Parathyroid adenoma (tissue), 2 donors: ENCODE data around the gene HERC4.

Experiments
- H2AFZ ChIP-seq: fragments of 300-600 bp; sonication (generic); one replicate; pipeline ENCODE4 v1.7.0; 2017; ENCODE audit warnings: antibody characterized with exemption, mild to moderate bottlenecking
- H3K27ac ChIP-seq: fragments of 300-600 bp; sonication (generic); one replicate; pipeline ENCODE4 v1.7.0; 2017
- H3K27me3 ChIP-seq: fragments of 300-600 bp; sonication (generic); one replicate; pipeline ENCODE4 v1.7.0; 2017; ENCODE audit warnings: low read length; ENCODE audit not compliant: control insufficient read depth, insufficient read depth
- H3K36me3 ChIP-seq: fragments of 300-600 bp; sonication (generic); one replicate; pipeline ENCODE4 v1.7.0; 2017; ENCODE audit warnings: low read length; ENCODE audit not compliant: control insufficient read depth, insufficient read depth
- H3K4me1 ChIP-seq: fragments of 300-600 bp; sonication (generic); one replicate; pipeline ENCODE4 v1.7.0; 2017; ENCODE audit warnings: control low read depth
- H3K4me2 ChIP-seq: fragments of 300-600 bp; sonication (generic); one replicate; pipeline ENCODE4 v1.7.0; 2017; ENCODE audit warnings: low read length
- H3K4me3 ChIP-seq: fragments of 300-600 bp; sonication (generic); one replicate; pipeline ENCODE4 v1.7.0; 2017; ENCODE audit warnings: low read depth, low read length
- H3K79me2 ChIP-seq: fragments of 300-600 bp; sonication (generic); one replicate; pipeline ENCODE4 v1.7.0; 2017; ENCODE audit warnings: control low read depth
- H3K9ac ChIP-seq: fragments of 300-600 bp; sonication (generic); one replicate; pipeline ENCODE4 v1.7.0; 2017; ENCODE audit warnings: mild to moderate bottlenecking
- H3K9me3 ChIP-seq: fragments of 300-600 bp; sonication (generic); one replicate; pipeline ENCODE4 v1.7.0; 2017; ENCODE audit warnings: low read length; ENCODE audit not compliant: control insufficient read depth
- TF ChIP-seq, protein P1 (sequence below): fragments of 300-600 bp; sonication (generic); IDR thresholded peaks from one replicate; pipeline ENCODE4 v1.7.0; 2017; ENCODE audit warnings: antibody characterized with exemption, mild to moderate bottlenecking
- donor health status: primary hyperparathyroidism.

The HERC4 gene

DNA sequence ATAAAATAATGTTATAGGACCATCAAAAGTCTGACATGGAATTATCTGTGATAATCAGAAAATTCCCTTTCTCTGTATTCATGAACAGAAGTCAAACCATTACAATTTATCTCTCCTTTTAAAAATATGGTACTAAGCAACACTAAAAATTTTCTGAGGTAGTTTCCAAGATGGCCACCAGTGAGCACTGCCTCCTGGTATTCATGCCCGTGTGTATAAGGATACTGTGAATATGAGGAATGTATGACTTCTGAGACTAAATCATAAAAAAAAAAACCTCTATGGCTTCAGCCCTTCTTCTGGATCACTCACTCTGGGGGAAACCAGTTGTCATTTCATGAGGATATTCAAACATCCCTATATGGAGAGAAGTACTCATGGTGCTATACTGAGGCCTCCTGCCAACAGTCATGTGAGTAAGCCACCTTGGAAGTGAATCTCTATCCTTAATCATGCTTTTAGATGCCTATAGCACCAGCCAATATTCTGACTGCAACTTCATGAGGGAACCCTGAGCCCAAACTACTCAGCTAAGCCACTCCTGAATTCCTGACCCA lies 149.6 kb downstream of the HERC4 start:
- no peak overlapping the region for H3K27ac ChIP-seq
- H3K36me3 ChIP-seq, result no peaks in the 10 kb centered on the region
- TF ChIP-seq, protein P1, sequence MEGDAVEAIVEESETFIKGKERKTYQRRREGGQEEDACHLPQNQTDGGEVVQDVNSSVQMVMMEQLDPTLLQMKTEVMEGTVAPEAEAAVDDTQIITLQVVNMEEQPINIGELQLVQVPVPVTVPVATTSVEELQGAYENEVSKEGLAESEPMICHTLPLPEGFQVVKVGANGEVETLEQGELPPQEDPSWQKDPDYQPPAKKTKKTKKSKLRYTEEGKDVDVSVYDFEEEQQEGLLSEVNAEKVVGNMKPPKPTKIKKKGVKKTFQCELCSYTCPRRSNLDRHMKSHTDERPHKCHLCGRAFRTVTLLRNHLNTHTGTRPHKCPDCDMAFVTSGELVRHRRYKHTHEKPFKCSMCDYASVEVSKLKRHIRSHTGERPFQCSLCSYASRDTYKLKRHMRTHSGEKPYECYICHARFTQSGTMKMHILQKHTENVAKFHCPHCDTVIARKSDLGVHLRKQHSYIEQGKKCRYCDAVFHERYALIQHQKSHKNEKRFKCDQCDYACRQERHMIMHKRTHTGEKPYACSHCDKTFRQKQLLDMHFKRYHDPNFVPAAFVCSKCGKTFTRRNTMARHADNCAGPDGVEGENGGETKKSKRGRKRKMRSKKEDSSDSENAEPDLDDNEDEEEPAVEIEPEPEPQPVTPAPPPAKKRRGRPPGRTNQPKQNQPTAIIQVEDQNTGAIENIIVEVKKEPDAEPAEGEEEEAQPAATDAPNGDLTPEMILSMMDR, result no peak
- no peak overlapping the region for H2AFZ ChIP-seq
- H3K27me3 ChIP-seq, result no peaks in the 10 kb centered on the region
- H3K9ac ChIP-seq, result no peak overlapping the region
- no peaks in the 10 kb centered on the region for H3K4me1 ChIP-seq
- H3K4me2 ChIP-seq, result no peak overlapping the region
- no peaks in the 10 kb centered on the region for H3K79me2 ChIP-seq
- no peaks in the 10 kb centered on the region for H3K9me3 ChIP-seq
- H3K4me3 ChIP-seq, result no peak overlapping the region

DNA sequence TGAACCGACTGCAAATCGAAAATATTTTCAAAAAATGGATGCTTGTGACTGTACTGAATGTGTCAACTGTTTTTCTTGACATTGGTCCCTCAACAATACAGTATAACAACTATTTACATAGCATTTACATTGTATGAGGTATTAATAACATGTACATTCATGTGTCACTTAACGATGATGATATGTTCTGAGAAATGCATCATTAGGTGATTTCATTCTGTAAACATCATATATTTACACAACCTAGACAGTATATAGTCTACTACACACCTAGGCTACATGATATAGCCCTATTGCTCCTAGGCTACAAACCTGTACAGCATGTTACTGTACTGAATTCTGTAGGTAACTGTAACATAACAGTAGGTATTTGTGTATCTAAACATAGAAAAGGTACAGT lies 150.9 kb downstream of the HERC4 start:
- no peaks in the 10 kb centered on the region for H3K79me2 ChIP-seq
- no peak overlapping the region for H3K4me2 ChIP-seq
- H3K27ac ChIP-seq, result no peak overlapping the region
- no peak overlapping the region for H3K4me3 ChIP-seq
- TF ChIP-seq, protein P1, result no peak
- no peaks in the 10 kb centered on the region for H3K9me3 ChIP-seq
- H3K9ac ChIP-seq, result no peak overlapping the region
- no peaks in the 10 kb centered on the region for H3K4me1 ChIP-seq
- no peaks in the 10 kb centered on the region for H3K27me3 ChIP-seq
- no peak overlapping the region for H2AFZ ChIP-seq
- no peaks in the 10 kb centered on the region for H3K36me3 ChIP-seq

DNA sequence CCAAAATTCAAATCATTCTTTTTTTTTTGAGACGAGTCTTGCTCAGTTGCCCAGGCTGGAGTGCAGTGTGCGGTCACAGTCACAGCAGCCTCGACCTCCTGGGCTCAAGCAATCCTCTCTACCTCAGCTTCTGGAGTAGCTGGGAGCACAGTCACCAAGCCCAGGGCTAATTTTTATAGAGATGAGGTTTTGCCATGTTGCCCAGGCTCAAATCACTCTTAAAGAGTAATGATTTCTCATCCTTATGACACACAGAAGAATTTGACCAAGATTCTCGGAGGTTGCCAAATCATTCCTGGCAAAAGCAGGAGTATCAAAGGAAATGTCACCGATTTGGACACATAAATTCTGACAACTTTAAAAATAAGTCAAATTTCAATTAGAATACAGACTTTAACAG lies 151.5 kb downstream of the HERC4 start:
- H3K36me3 ChIP-seq, result no peaks in the 10 kb centered on the region
- no peaks in the 10 kb centered on the region for H3K27me3 ChIP-seq
- TF ChIP-seq, protein P1, result no peak

DNA sequence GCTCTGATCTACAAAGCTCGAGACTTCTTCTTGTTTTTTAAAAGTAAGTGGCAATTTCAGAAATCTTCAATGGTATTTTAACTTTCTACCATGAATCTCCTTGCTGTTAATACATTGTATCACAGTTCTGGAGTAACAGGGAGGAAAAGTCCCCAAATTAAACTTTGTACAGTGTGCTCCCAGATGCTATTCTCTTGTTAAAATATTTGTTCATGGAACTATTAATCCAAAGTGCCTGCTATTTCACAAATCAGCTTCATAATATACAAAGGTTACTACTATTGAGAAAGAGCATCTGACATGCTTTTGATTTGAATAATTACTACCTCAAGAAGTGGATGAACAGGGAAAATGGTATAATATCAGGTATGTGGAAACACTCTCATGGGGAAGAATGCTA lies 154.0 kb downstream of the HERC4 start:
- Histone ChIP-seq H3K9me3 (no peaks in the 10 kb centered on the region), H3K36me3 (no peaks in the 10 kb centered on the region), H3K9ac (no peak overlapping the region), H3K27ac (no peak overlapping the region), H3K79me2 (no peaks in the 10 kb centered on the region), H3K4me2 (no peak overlapping the region), H2AFZ (no peak overlapping the region), H3K4me1 (no peaks in the 10 kb centered on the region), H3K27me3 (no peaks in the 10 kb centered on the region), H3K4me3 (no peak overlapping the region)
- TF ChIP-seq, protein P1, result no peak

More for the DNA sequence above, 151.5 kb downstream of the HERC4 start:
- no peaks in the 10 kb centered on the region for H3K4me1 ChIP-seq
- H3K9me3 ChIP-seq, result no peaks in the 10 kb centered on the region
- H3K79me2 ChIP-seq, result no peaks in the 10 kb centered on the region
- no peak overlapping the region for H3K4me2 ChIP-seq
- no peak overlapping the region for H3K4me3 ChIP-seq
- H3K9ac ChIP-seq, result no peak overlapping the region
- H3K27ac ChIP-seq, result no peak overlapping the region
- no peak overlapping the region for H2AFZ ChIP-seq

DNA sequence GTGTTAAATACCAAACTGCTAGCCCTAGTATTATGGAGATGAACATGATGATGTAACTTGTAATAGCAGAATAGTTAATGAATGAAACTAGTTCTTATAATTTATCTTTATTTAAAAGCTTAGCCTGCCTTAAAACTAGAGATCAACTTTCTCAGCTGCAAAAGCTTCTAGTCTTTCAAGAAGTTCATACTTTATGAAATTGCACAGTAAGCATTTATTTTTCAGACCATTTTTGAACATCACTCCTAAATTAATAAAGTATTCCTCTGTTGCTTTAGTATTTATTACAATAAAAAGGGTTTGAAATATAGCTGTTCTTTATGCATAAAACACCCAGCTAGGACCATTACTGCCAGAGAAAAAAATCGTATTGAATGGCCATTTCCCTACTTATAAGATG lies 157.4 kb downstream of the HERC4 start:
- Histone ChIP-seq H3K27me3 (no peaks in the 10 kb centered on the region), H3K4me1 (no peaks in the 10 kb centered on the region), H3K79me2 (no peaks in the 10 kb centered on the region), H2AFZ (no peak overlapping the region), H3K27ac (no peak overlapping the region), H3K36me3 (no peaks in the 10 kb centered on the region), H3K4me3 (no peak overlapping the region), H3K4me2 (no peak overlapping the region), H3K9me3 (no peaks in the 10 kb centered on the region), H3K9ac (no peak overlapping the region)
- TF ChIP-seq, protein P1, result no peak
